ENCODE data around the gene ATOSA. TPM values are rescaled to one million over a fixed set of nuclear protein-coding genes. Genes with fewer than 3 reads are reported as not detected.

The ATOSA gene
- total and polyA plus RNA-seq, 2 of the 8 experiments (the other 6 are each of a cell fraction or from before 2014, with no cell fraction given), result 4.6 to 7.9 TPM

GRCh38 chr15:52709187-52709981, 30.2 kb upstream of the ATOSA start:
- Histone ChIP-seq H2AK5ac (ENCODE audit: low read depth, low read length) (no peak overlapping the region), H3K27me3 (replicated peaks in 1 of 4; ENCODE audit: control insufficient read depth in 3 of 4, extremely low read depth in 1 of 4, insufficient read depth in 3 of 4, low read length in 3 of 4) (no peaks in the 10 kb centered on the region), H2AFZ (ENCODE audit: low read length) (peak overlapping the region; percentile 84), H3K56ac (replicated peaks; ENCODE audit: insufficient read length, low read depth, low read length) (no peak overlapping the region), H3K4me1 (replicated peaks in 1 of 4; ENCODE audit: control insufficient read depth in 3 of 4, insufficient read depth in 4 of 4, low read length in 3 of 4) (peaks cover 0 to 8% (median 3%) of the 10 kb centered on the region in 4 experiments; a peak in 4 of 7 replicates), H3K23me2 (ENCODE audit: low read depth, low read length) (peaks cover 2% of the 10 kb centered on the region; the same call in 1 of the 2 replicates), H3K4me2 (ENCODE audit: insufficient read depth in 1 of 2, low read depth in 2 of 2, low read length in 2 of 2) (peak overlapping the region; percentile 90 to 93), H4K20me1 (replicated peaks in 1 of 2; ENCODE audit: control insufficient read depth in 1 of 2, insufficient read depth in 2 of 2, low read length in 2 of 2) (no peaks in the 10 kb centered on the region), H3K18ac (ENCODE audit: extremely low read depth, low read length) (0 out of 2 replicates have a peak overlapping the region, but pooled peaks have one; percentile 20), H2BK5ac (ENCODE audit: low read depth, low read length) (0 out of 2 replicates have a peak overlapping the region, but pooled peaks have one; percentile 82), H3K4me3 (ENCODE audit: extremely low read depth in 1 of 4, insufficient read depth in 2 of 4, low read depth in 3 of 4, low read length in 4 of 4) (peak overlapping the region; percentile 39 to 77 (median 52)), H3K14ac (ENCODE audit: insufficient read length) (no peak overlapping the region), H3K79me2 (ENCODE audit: control insufficient read depth in 1 of 2, insufficient read depth in 2 of 2, low read length in 2 of 2) (no peaks in the 10 kb centered on the region), H4K5ac (ENCODE audit: insufficient read length, low read depth, low read length) (no peak overlapping the region), H4K8ac (ENCODE audit: extremely low read depth, insufficient read depth, low read length) (no peak overlapping the region), H2BK20ac (ENCODE audit: low read length) (no peak overlapping the region), H2BK15ac (ENCODE audit: low read length) (no peak overlapping the region), H4K91ac (replicated peaks; ENCODE audit: insufficient read length, low read length) (no peak overlapping the region), H3K4ac (replicated peaks; ENCODE audit: insufficient read length, low read depth, low read length) (no peak overlapping the region), H2BK12ac (ENCODE audit: low read depth, low read length) (peak overlapping the region; percentile 93), H3K36me3 (ENCODE audit: control insufficient read depth in 2 of 4, insufficient read depth in 4 of 4, low read length in 3 of 4) (no peaks in the 10 kb centered on the region), H3K9ac (replicated peaks in 1 of 4; ENCODE audit: extremely low read depth in 1 of 4, low read depth in 3 of 4, low read length in 3 of 4) (peak overlapping the region in 1 of 4 experiments; percentile 31; a peak in 1 of 7 replicates), H3K9me3 (ENCODE audit: insufficient read depth in 2 of 2, low read depth in 1 of 2, low read length in 1 of 2) (no peaks in the 10 kb centered on the region), H3K23ac (ENCODE audit: insufficient read length) (no peak overlapping the region), H2BK120ac (replicated peaks; ENCODE audit: low read depth, low read length) (no peak overlapping the region), H3K79me1 (ENCODE audit: low read depth, low read length) (no peaks in the 10 kb centered on the region), H3K27ac (ENCODE audit: low read depth, low read length) (no peak overlapping the region)
- WGBS, 2 experiments (ENCODE audit: extremely low coverage in 1 of 2, insufficient coverage in 1 of 2, insufficient read length in 1 of 2, insufficient replicate concordance in 2 of 2, low coverage in 1 of 2, low lambda C conversion rate in 2 of 2, missing lambda C conversion rate in 1 of 2), result 33% methylated on average over 10 of the region's 10 CpGs; no CpG with 5 or more reads in 1 of the 2 experiments
- FAIRE-seq (peak; percentile 94), DNase-seq (ENCODE audit: low read depth in 1 of 2, low spot score in 2 of 2) (peak; percentile 49 to 84)
- ChIA-PET POLR2A (ENCODE audit: partially characterized antibody) (interaction anchor here (1.0 to 2.2 kb wide), 10 partner anchors 13 to 448 kb away, joined by 3 to 6 read pairs (median 3); partner anchors contain the start of gene ARPP19), CTCF (ENCODE audit: partially characterized antibody) (interaction anchor here (0.8 to 1.4 kb wide), 6 partner anchors 9 to 453 kb away, joined by 3 to 5 read pairs (median 4); no protein-coding TSS in a partner anchor)
- TF ChIP-seq JUN (IDR thresholded peaks at IDR 0.05; ENCODE audit: low read depth, low read length) (no peak), TAF1 (IDR thresholded peaks at IDR 0.05; ENCODE audit: low read depth, low read length) (peak; percentile 43; the same call in 1 of the 2 replicates), ASH2L (IDR thresholded peaks at IDR 0.05; ENCODE audit: low read length) (peak; percentile 72), KDM5A (IDR thresholded peaks at IDR 0.05; ENCODE audit: low read length) (no peak), NANOG (IDR thresholded peaks at IDR 0.05; ENCODE audit: insufficient read depth, low read depth, low read length, poor library complexity, severe bottlenecking) (no peak), CEBPB (IDR thresholded peaks at IDR 0.05; ENCODE audit: low read depth, low read length) (no peak), SAP30 (IDR thresholded peaks at IDR 0.05; ENCODE audit: insufficient read depth, insufficient replicate concordance, low read length) (no peak)

Data from H1 (cell line).